ENCODE data around the gene ABI1. TPM values are rescaled to one million over a fixed set of nuclear protein-coding genes. Genes with fewer than 3 reads are reported as not detected.
"Not testable (repeated sequence)": the region's sequence is repeated elsewhere in the genome, so short reads cannot be mapped to it uniquely, and the experiment has no call there.

Gene ABI1
- 42.8 TPM for polyA plus RNA-seq (2013, experiment 1 of 2)
- polyA plus RNA-seq (2013, experiment 2 of 2): 43.4 TPM

DNA sequence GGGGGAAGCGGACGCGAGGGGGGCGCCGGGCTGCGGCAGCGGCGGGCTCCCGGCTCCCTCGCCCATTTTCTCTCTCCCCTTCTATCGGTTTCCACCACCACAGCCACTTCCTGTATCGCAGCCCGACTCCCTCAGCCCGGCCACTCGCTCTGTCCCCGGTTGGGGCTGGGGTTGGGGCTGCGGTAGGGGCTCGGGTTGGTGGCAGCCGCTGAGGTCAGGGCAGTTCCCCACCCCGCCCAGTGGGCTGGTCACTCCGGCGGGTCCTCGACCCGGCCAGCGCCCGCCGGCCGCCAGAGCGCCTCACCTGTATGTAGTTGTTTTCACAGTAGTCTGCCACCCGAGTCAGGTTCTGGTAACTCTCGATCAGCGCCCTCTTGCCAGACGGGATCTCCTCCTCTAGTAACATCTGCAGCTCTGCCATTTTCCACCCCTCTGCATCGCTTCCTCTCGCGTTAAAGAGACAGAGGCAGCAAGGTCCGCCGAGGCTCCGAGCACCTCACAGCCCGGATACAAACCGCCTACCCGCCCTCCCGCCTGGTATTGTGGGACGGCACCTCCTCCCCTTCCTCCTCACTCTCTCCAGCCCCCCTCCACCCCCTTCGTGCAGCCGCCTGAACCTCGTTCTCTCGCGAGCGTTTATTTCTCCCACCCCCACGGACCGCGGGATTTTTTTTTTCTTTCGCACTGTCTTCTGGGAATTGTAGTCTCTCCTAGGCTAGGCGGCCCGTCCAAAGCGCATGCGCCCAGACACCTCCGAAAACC, at the start of gene ABI1:
Gene ABI1 (minus strand): TSS at position 516 of the 762 bp plus-strand sequence. CDS start 95 bp downstream, at position 421.
- Histone ChIP-seq H3K23ac (ENCODE audit: low read length in 2 of 2) (peak within 1 kb of the TSS in 1 of 2 experiments; percentile 73), H3K36me3 (ENCODE audit: control insufficient read depth in 1 of 2, insufficient read depth in 2 of 2, low read depth in 1 of 2, low read length in 2 of 2) (no peaks in the 10 kb centered on the region), H4K91ac (ENCODE audit: low read length) (peak within 1 kb of the TSS; percentile 43), H3K4ac (ENCODE audit: low read depth in 1 of 2, low read length in 2 of 2) (peak within 1 kb of the TSS; percentile 35 to 92), H3K4me1 (ENCODE audit: control insufficient read depth, insufficient read depth, low read depth, low read length) (peaks cover 3% of the 10 kb centered on the region), H2BK5ac (ENCODE audit: low read depth, low read length, poor library complexity, severe bottlenecking) (peak within 1 kb of the TSS; percentile 95), H3K14ac (ENCODE audit: low read length in 2 of 2) (peak within 1 kb of the TSS; percentile 66 to 77), H2BK120ac (ENCODE audit: low read depth, low read length) (peak within 1 kb of the TSS; percentile 92), H3K9ac (ENCODE audit: low read length) (peak within 1 kb of the TSS; percentile 99), H3K4me3 (ENCODE audit: insufficient read depth in 1 of 2, low read depth in 1 of 2, low read length in 2 of 2) (peak within 1 kb of the TSS; percentile 92 to 95), H3K18ac (ENCODE audit: low read depth in 1 of 2, low read length in 2 of 2) (peak within 1 kb of the TSS; percentile 73 to 97), H3K27me3 (ENCODE audit: control insufficient read depth in 1 of 2, insufficient read depth in 1 of 2, low read length in 2 of 2) (peaks cover 4 to 9% of the 10 kb centered on the region in 2 experiments), H4K8ac (ENCODE audit: low read length) (peak within 1 kb of the TSS; percentile 84), H2BK12ac (ENCODE audit: low read length in 2 of 2) (peak within 1 kb of the TSS; percentile 52 to 57), H2BK15ac (ENCODE audit: low read depth, poor library complexity, severe bottlenecking) (peak within 1 kb of the TSS; percentile 93), H3K9me3 (ENCODE audit: control insufficient read depth, low read length) (no peaks in the 10 kb centered on the region), H3K27ac (ENCODE audit: low read length, poor library complexity, severe bottlenecking) (peak within 1 kb of the TSS; percentile 91), H3K4me2 (ENCODE audit: low read length, poor library complexity, severe bottlenecking) (peak within 1 kb of the TSS; percentile 54), H2AK5ac (ENCODE audit: low read length, severe bottlenecking) (no peak within 1 kb of the TSS), H3K79me1 (replicated peaks; ENCODE audit: low read length, poor library complexity, severe bottlenecking) (no peaks in the 10 kb centered on the region), H2AFZ (ENCODE audit: low read depth, low read length) (peak within 1 kb of the TSS; percentile 49)
- peak; percentile 99 for DNase-seq
- WGBS: under 1% methylated on average over 46 of the region's 59 CpGs

DNA sequence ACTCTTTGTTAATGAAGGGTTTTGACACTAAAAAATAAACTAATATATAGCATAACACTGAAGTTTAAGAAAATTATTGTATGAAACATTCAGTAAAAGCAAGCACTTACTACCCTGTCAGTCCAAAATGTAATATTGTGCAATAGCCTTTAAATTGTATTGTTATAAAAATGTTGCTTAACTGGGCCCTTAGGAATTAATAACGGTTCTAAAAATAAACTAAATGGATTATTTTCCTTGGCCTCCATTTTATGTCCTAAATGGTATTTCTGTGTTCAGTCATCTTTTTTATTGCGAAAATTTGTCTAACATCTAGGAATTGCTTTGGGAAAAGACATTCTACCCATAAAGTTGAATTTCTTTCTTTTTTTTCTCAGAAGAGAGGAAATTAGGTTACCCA, 49.0 kb upstream of the ABI1 start:
- Histone ChIP-seq H4K91ac (ENCODE audit: low read length) (no peak overlapping the region), H3K4me3 (ENCODE audit: insufficient read depth in 1 of 2, low read depth in 1 of 2, low read length in 2 of 2) (no peak overlapping the region), H2BK120ac (ENCODE audit: low read depth, low read length) (no peak overlapping the region), H3K9me3 (ENCODE audit: control insufficient read depth, low read length) (no peaks in the 10 kb centered on the region), H3K36me3 (ENCODE audit: control insufficient read depth in 1 of 2, insufficient read depth in 2 of 2, low read depth in 1 of 2, low read length in 2 of 2) (no peaks in the 10 kb centered on the region), H3K23ac (ENCODE audit: low read length in 2 of 2) (no peak overlapping the region), H3K18ac (ENCODE audit: low read depth in 1 of 2, low read length in 2 of 2) (no peak overlapping the region), H3K27me3 (ENCODE audit: control insufficient read depth in 1 of 2, insufficient read depth in 1 of 2, low read length in 2 of 2) (no peaks in the 10 kb centered on the region), H2AFZ (ENCODE audit: low read depth, low read length) (no peak overlapping the region), H2BK15ac (ENCODE audit: low read depth, poor library complexity, severe bottlenecking) (no peak overlapping the region), H3K14ac (ENCODE audit: low read length in 2 of 2) (no peak overlapping the region), H2BK5ac (ENCODE audit: low read depth, low read length, poor library complexity, severe bottlenecking) (no peak overlapping the region), H3K4ac (ENCODE audit: low read depth in 1 of 2, low read length in 2 of 2) (no peak overlapping the region), H4K8ac (ENCODE audit: low read length) (no peak overlapping the region), H3K27ac (ENCODE audit: low read length, poor library complexity, severe bottlenecking) (no peak overlapping the region), H2AK5ac (ENCODE audit: low read length, severe bottlenecking) (no peak overlapping the region), H3K4me2 (ENCODE audit: low read length, poor library complexity, severe bottlenecking) (no peak overlapping the region), H3K79me1 (replicated peaks; ENCODE audit: low read length, poor library complexity, severe bottlenecking) (no peaks in the 10 kb centered on the region), H3K9ac (ENCODE audit: low read length) (no peak overlapping the region), H2BK12ac (ENCODE audit: low read length in 2 of 2) (no peak overlapping the region), H3K4me1 (ENCODE audit: control insufficient read depth, insufficient read depth, low read depth, low read length) (no peaks in the 10 kb centered on the region)
- DNase-seq: no peak
- no CpG with 5 or more reads among the region's 2 CpGs for WGBS

DNA sequence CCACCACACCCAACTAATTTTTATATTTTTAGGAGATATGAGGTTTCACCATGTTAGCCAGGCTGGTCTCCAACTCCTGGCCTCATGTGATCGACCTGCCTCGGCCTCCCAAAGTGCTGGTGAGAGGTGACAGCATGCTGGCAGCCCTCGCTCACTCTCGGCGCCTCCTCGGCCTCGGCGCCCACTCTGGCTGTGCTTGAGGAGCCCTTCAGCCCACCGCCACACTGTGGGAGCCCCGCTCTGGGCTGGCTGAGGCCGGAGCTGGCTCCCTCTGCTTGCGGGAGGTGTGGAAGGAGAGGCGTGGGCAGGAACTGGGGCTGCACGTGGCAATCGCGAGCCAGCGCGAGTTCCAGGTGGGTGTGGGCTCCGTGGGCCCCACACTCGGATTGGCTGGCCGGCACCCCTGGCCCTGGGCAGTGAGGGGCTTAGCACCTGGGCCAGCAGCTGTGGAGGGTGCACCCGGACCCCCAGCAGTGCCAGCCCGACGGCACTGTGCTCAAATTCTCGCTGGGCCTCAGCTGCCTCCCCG, 44.6 kb upstream of the ABI1 start:
- not testable (repeated sequence) for H3K23ac ChIP-seq (ENCODE audit: low read length in 2 of 2); H3K4me1 ChIP-seq (ENCODE audit: control insufficient read depth, insufficient read depth, low read depth, low read length); H3K14ac ChIP-seq (ENCODE audit: low read length in 2 of 2); H2AFZ ChIP-seq (ENCODE audit: low read depth, low read length); H4K91ac ChIP-seq (ENCODE audit: low read length); H3K79me1 ChIP-seq (replicated peaks; ENCODE audit: low read length, poor library complexity, severe bottlenecking); H4K8ac ChIP-seq (ENCODE audit: low read length); H3K4ac ChIP-seq (ENCODE audit: low read depth in 1 of 2, low read length in 2 of 2); H2BK5ac ChIP-seq (ENCODE audit: low read depth, low read length, poor library complexity, severe bottlenecking); H3K9me3 ChIP-seq (ENCODE audit: control insufficient read depth, low read length); H2BK15ac ChIP-seq (ENCODE audit: low read depth, poor library complexity, severe bottlenecking); H2AK5ac ChIP-seq (ENCODE audit: low read length, severe bottlenecking); H3K18ac ChIP-seq (ENCODE audit: low read depth in 1 of 2, low read length in 2 of 2); H3K27ac ChIP-seq (ENCODE audit: low read length, poor library complexity, severe bottlenecking); H3K27me3 ChIP-seq (ENCODE audit: control insufficient read depth in 1 of 2, insufficient read depth in 1 of 2, low read length in 2 of 2); DNase-seq; H2BK120ac ChIP-seq (ENCODE audit: low read depth, low read length); H2BK12ac ChIP-seq (ENCODE audit: low read length in 2 of 2); H3K36me3 ChIP-seq (ENCODE audit: control insufficient read depth in 1 of 2, insufficient read depth in 2 of 2, low read depth in 1 of 2, low read length in 2 of 2); H3K9ac ChIP-seq (ENCODE audit: low read length); H3K4me2 ChIP-seq (ENCODE audit: low read length, poor library complexity, severe bottlenecking)
- WGBS: 88% methylated on average over 26 of the region's 26 CpGs
- H3K4me3 ChIP-seq (ENCODE audit: insufficient read depth in 1 of 2, low read depth in 1 of 2, low read length in 2 of 2): peak overlapping the region in 1 of 2 experiments; percentile 24

DNA sequence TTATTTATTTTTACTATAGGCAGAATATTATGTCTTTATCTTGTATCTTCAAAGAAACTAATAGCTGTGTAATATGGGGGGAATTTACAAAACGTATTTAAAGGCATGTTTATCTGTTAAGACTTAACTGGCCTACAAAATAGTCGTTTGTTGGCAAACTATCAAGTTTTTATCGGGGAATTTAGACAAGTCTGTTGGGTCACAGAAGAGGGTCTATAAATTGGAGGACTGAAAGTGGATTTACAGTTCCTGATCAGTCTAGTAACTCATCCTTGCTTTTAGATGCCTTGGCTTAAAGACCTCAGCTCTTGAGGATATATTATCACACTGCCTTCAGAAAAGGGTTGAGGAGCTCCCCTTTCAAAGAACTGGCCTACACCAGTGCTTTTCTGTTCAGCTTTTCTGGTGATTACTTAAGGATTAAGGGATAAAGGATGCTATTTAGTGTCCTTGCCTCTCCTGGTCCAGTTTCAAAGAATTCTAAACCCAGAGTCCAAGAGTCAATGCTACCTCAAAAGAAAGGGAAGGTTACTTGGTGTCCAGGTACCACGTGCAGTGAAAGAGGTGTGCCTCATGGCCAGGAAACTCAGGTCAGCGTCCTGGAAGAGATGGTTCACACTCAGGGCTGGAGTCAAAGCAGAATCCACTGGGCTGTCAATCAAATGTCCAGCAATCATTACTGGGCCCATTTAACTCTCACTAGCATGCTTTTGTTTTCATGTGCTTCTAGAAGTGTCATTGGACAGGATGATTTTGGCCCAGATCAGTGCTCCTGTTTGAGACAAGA, 42.9 kb upstream of the ABI1 start:
- no peak overlapping the region for H3K4me3 ChIP-seq (ENCODE audit: insufficient read depth in 1 of 2, low read depth in 1 of 2, low read length in 2 of 2)

More for the DNA sequence above, 42.9 kb upstream of the ABI1 start:
- H3K14ac ChIP-seq (ENCODE audit: low read length in 2 of 2): no peak overlapping the region
- H3K9ac ChIP-seq (ENCODE audit: low read length): no peak overlapping the region
- no peak overlapping the region for H4K91ac ChIP-seq (ENCODE audit: low read length)
- H2AFZ ChIP-seq (ENCODE audit: low read depth, low read length): no peak overlapping the region
- H3K18ac ChIP-seq (ENCODE audit: low read depth in 1 of 2, low read length in 2 of 2): no peak overlapping the region
- H3K23ac ChIP-seq (ENCODE audit: low read length in 2 of 2): no peak overlapping the region
- no peaks in the 10 kb centered on the region for H3K79me1 ChIP-seq (replicated peaks; ENCODE audit: low read length, poor library complexity, severe bottlenecking)
- no peak overlapping the region for H4K8ac ChIP-seq (ENCODE audit: low read length)
- no peaks in the 10 kb centered on the region for H3K4me1 ChIP-seq (ENCODE audit: control insufficient read depth, insufficient read depth, low read depth, low read length)
- DNase-seq: no peak
- no peak overlapping the region for H2BK5ac ChIP-seq (ENCODE audit: low read depth, low read length, poor library complexity, severe bottlenecking)
- 62% methylated on average over 5 of the region's 5 CpGs for WGBS
- no peak overlapping the region for H3K4ac ChIP-seq (ENCODE audit: low read depth in 1 of 2, low read length in 2 of 2)
- no peak overlapping the region for H2BK12ac ChIP-seq (ENCODE audit: low read length in 2 of 2)
- no peak overlapping the region for H3K4me2 ChIP-seq (ENCODE audit: low read length, poor library complexity, severe bottlenecking)
- H3K36me3 ChIP-seq (ENCODE audit: control insufficient read depth in 1 of 2, insufficient read depth in 2 of 2, low read depth in 1 of 2, low read length in 2 of 2): no peaks in the 10 kb centered on the region
- H2BK120ac ChIP-seq (ENCODE audit: low read depth, low read length): no peak overlapping the region
- H3K27me3 ChIP-seq (ENCODE audit: control insufficient read depth in 1 of 2, insufficient read depth in 1 of 2, low read length in 2 of 2): no peaks in the 10 kb centered on the region
- no peaks in the 10 kb centered on the region for H3K9me3 ChIP-seq (ENCODE audit: control insufficient read depth, low read length)
- H3K27ac ChIP-seq (ENCODE audit: low read length, poor library complexity, severe bottlenecking): no peak overlapping the region
- H2AK5ac ChIP-seq (ENCODE audit: low read length, severe bottlenecking): no peak overlapping the region
- no peak overlapping the region for H2BK15ac ChIP-seq (ENCODE audit: low read depth, poor library complexity, severe bottlenecking)

All from mesenchymal stem cell (in vitro differentiated cells and primary cell).